ENCODE measurements around the gene BCL11B.

BCL11B gene

GRCh38 chr14:99155173-99156089, 116.6 kb downstream of the BCL11B start:
- DNase-seq: no peak

DNA sequence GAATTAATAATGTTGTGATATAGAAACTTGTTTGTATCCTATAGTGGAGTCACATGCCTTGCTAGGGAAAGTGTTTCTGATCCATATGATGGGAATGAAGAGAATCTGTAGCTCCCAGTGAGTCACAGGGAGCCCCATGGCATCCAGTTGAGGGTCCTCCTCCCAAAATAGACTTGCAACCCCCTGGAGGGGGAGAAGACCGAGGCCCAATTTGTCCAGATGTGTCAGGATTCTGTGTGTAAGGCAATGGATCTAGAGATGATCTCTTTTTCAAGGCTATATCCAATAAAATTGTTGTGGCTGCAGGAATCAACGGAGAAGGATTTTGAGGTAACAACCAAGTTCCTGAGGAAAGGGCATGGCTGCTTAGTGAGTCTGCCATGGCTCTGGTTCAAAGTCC, 121.8 kb downstream of the BCL11B start:
- DNase-seq: no peak

GRCh38 chr14:99148861-99149610, 123.0 kb downstream of the BCL11B start:
- no peak for DNase-seq

DNA sequence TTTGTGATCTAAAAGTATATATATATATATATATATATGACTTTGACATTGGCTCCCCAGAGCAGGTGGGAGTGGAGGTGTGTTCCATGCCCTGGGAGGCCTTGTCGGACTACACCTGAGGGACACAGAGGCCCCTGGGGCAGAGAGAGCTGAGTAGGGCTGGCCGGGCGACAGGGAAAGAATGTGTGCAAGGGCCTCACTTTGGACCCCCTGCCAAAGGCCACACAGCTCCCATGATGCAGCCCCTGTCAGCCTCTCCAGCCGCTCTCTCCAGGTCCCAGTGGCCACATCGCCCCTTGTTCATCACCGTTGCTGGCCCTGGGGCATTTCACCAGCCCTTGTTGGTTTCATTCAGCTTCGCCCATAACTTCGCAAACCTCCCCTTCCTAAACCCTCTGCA, 123.9 kb downstream of the BCL11B start:
- DNase-seq: no peak

GRCh38 chr14:99147366-99147740, 124.6 kb downstream of the BCL11B start:
- DNase-seq: no peak

DNA sequence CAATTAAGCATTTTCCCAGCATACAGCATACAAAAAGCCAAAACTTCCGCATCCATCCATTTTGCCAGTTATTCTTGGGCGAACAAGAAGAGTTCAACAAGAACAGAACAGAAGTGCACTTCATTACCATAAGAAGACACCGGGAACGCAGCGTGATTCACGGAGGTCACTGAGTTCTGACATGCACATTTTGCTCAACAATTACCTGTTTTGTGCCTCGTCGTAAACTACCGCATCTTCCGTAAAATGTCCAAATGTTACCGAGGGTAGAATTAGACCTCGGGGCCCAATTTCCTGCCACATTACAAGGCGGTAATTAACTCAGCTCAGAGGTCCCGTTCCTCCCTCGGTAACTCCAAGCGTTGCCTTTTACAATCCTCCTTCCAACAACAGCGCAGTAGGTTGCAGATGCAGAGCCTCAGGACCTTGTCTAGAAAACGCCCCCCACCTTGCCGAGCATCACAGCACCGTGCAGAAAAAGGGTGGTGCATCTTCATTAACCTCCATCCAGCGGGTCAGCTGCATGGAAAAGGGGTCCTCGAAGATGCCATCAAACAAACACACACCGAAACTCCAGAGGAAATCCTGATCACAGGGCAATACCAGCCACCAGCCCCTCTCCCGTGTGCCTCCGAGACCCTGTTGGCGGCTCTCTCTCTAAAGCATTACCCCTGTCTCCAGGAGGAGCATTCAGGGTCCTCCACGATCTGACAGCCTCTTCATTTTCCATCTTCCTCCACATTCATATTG, 125.2 kb downstream of the BCL11B start:
- no peak for DNase-seq

GRCh38 chr14:99145307-99145706, 126.7 kb downstream of the BCL11B start:
- no peak for DNase-seq

DNA sequence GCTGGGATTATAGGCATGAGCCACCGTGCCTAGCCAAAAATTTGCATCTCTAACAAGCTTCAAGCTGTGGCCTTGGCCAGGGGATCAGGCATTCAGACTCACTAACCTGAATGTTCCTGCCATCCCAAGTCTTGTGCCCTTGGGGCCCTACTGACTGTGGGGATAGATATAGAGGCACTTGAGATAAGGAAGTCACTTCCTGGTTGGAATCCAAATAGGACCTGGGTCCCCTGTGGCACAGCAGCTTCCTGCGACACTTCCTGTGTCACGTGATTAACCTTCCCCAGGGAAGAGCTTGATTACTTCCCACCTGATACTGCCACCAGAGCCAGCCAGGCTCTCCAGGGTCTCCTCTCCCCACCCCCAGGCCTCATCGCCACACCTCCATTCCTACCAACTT, 128.2 kb downstream of the BCL11B start:
- DNase-seq: no peak

GRCh38 chr14:99143126-99143525, 128.9 kb downstream of the BCL11B start:
- no peak for DNase-seq

- DNase-seq: no peak
Observed at GRCh38 chr14:99141236-99141635, 130.8 kb downstream of the BCL11B start.

- DNase-seq: no peak
Observed at GRCh38 chr14:99138999-99139865, 132.8 kb downstream of the BCL11B start.

DNA sequence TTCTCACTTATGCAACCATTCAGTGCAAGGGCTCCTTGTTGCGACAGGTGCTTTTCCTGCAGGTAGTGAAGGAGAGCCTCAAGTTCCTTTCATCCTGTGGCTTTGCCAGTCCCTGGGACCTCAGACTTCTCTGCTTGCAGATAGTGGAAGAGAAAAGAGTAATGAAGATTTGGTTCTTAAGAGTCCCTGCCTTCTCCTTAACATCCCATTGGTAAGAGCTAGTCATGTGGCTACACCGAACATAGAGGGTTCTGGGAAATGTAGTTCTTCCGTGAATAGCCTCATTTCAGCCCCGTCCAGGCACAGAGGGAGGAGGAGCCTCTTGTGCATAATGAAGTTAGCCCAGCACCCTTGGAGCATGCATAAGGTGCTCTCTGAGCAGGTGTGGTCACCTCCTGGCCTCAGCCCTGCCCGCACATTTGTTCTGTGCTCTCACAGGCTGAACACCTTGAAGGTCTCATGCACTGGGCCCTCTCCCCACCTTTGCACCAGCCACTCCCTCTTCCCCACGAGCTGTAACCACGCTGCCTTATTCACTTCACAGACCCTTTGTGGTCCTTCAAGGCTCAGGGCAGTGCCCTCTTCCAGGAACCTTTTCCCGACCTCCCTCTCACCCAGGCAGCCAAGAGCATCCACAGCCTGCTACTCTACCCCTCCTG, 134.0 kb downstream of the BCL11B start:
- no peak for DNase-seq

DNA sequence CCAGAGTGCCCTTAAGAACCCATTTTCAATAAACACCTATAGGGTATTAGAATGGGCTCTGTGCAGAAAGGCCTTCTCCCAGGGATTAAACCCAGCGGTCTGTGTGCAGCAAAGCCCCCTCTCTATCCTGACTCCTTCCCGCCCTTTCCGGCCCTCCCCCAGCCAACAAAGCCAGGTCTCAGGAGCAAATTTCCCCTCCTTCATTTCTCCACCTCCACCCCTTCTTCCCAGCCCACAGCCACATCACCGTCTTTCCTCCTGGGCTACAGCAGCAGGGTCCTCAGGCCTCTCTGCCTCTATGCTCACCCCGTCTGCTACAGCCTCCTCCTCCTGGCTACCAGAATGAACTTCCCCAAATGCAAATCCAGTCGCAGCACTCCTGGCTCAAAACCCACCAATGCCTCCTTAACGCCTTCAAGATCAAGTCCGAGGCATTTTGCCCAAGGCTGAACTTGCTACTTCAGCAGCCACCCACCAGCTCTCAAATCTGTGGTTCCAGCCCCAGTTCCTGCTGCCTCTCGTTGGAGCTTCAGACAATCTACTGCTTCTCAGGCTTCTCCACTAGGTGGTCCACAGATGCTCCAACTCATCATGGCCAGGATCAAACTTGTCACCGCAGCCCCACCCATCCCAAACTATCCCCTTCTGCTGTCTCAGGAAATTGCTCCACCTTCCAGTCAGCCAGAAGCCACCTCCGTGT, 134.8 kb downstream of the BCL11B start:
- DNase-seq: no peak

GRCh38 chr14:99136401-99136800, 135.6 kb downstream of the BCL11B start:
- no peak for DNase-seq

GRCh38 chr14:99136047-99136400, 136.0 kb downstream of the BCL11B start:
- DNase-seq: no peak

DNA sequence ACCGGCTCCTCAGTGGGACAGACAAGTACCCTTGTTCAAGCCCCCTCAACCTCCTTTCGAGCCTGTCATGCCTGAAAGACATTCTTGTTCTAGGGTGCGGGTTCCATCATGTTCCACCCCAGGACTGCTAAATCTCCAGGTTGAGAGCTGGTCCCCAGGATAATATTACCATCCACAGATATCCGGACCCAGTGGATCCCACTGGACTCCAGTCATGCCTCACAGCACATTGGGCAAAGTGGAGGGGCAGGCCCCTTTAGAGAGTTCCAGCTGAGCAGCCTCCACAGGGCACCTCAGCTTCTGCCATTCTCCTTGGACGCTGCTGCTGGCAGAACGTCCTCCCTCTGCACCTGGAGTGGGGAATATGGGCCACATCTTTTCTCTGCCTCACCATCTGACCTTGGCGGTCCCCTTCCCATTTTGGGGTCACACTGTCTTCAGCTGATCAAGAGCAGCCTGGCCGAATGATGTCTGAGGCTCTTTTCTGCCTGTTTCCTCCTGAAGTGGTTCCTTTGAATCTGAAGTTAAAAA, 137.4 kb downstream of the BCL11B start:
- DNase-seq: no peak

- no peak for DNase-seq
Observed at GRCh38 chr14:99133636-99134515, 138.1 kb downstream of the BCL11B start.

GRCh38 chr14:99132821-99133635, 139.0 kb downstream of the BCL11B start:
- DNase-seq: no peak

- no peak for DNase-seq
Observed at GRCh38 chr14:99131632-99132271, 140.2 kb downstream of the BCL11B start.
